Adrenal gland (tissue), 12 donors: Measurements from ENCODE around the gene KRTAP4-5. TPM values are rescaled to one million over a fixed set of nuclear protein-coding genes. Genes with fewer than 3 reads are reported as not detected.
"Not testable (repeated sequence)": the region's sequence is repeated elsewhere in the genome, so short reads cannot be mapped to it uniquely, and the experiment has no call there.

Experiments
- DNase-seq, 7 donors: peaks; one replicate each; pipeline ENCODE4 v3.0.0-alpha.2; 2019 to 2020
- H3K27ac ChIP-seq, 5 donors: fragments of 200-600 bp; sonication (generic) in 4 of 5; 1 replicate in 3 of 5; 2 replicates in 2 of 5; pipeline versions ENCODE4 v1.5.1 to v1.8.0; 2016 to 2020; ENCODE audit warnings: mild to moderate bottlenecking in 1 of 5
- H3K27me3 ChIP-seq: fragments of 200-600 bp; 2 replicates; pipeline ENCODE4 v1.8.0; 2021
- H3K36me3 ChIP-seq, 2 donors: fragments of 200-600 bp; replicated peaks in 1 of 2; 1 replicate in 1 of 2; 2 replicates in 1 of 2; pipeline versions ENCODE4 v1.5.1 to v1.8.0; 2018 to 2022
- H3K4me1 ChIP-seq, 2 donors: fragments of 200-600 bp; replicated peaks in 1 of 2; 1 replicate in 1 of 2; 2 replicates in 1 of 2; pipeline versions ENCODE4 v1.5.1 to v1.8.0; 2018 to 2021
- H3K4me3 ChIP-seq, 4 donors: fragments of 200-600 bp; sonication (generic) in 3 of 4; one replicate each; pipeline ENCODE4 v1.5.1; 2016 to 2018
- H3K9me3 ChIP-seq, 3 donors: fragments of 200-600 bp; sonication (generic) in 1 of 3; replicated peaks in 1 of 3; 1 replicate in 2 of 3; 2 replicates in 1 of 3; pipeline versions ENCODE4 v1.5.1 to v1.8.0; 2016 to 2021
- CTCF ChIP-seq, 6 experiments: fragments of 450-650 bp in 4 of 6; fragments of 200-600 bp in 2 of 6; sonication (generic) in 1 of 6; IDR thresholded peaks; 1 replicate in 5 of 6; 2 replicates in 1 of 6; pipeline versions ENCODE4 v1.5.1 to v1.8.0; 2016 to 2021; ENCODE audit warnings: antibody characterized with exemption in 6 of 6, mild to moderate bottlenecking in 2 of 6, moderate library complexity in 1 of 6
- POLR2A ChIP-seq, 2 donors: fragments of 450-650 bp; IDR thresholded peaks; one replicate each; pipeline ENCODE4 v1.6.1; 2017; ENCODE audit warnings: antibody characterized with exemption in 2 of 2, mild to moderate bottlenecking in 2 of 2, moderate library complexity in 1 of 2
- WGBS, 4 donors: extraction: QIAGEN DNeasy Blood & Tissue Kit in 2 of 4; methylation state at CpG; one replicate each; pipeline versions ENCODE4 v1.1.5 to v1.1.7; 2013 to 2017; 5-methylcytosine and 5-hydroxymethylcytosine counted together
- intact Hi-C, 2 donors: fragments of 100-400 bp; cut with DNase I; formaldehyde crosslinking; loops; one replicate each; pipeline versions ENCODE4 v1.14.1 to v1.15.0; 2022 to 2023
- polyA plus RNA-seq, 3 donors: library from polyadenylated mRNA; stranded (reverse); fragments of 200-250 nt in 2 of 3; fragments of 350-450 nt in 1 of 3; fragmentation: Illumina TruSeq in 1 of 3; extraction: RNeasy Lipid Tissue Mini Kit (QIAGEN cat#74804) in 1 of 3; gene quantifications; one replicate each; pipeline ENCODE4 v1.2.3, GENCODE V29; 2013 to 2014
- total RNA-seq, 9 donors: library from RNA; depleted of rRNA in 4 of 9; stranded (reverse); fragments of >200 nt in 4 of 9; fragments of 120-200 nt in 1 of 9; fragmentation: NEBNext Ultra II Directional in 1 of 9; extraction: Animal tissue kit (Norgen Biotek cat#: 25700) in 1 of 9; gene quantifications; one replicate each; pipeline versions ENCODE4 v1.1.0 to v1.2.4, GENCODE V29; 2013 to 2023
- donor health status: healthy with polysubstance abuse.
- donor health status: Bipolar disorder and iron deficiency.
- donor health status: DM: yes; HTN: yes; CAD: no.
- donor health status: DM: no; HTN: no; CAD: no.
- donor health status: DM: no; HTN: no; CAD: no.
- donor health status: DM: yes; HTN: yes; CAD: no.

Gene KRTAP4-5
- total and polyA plus RNA-seq, 12 donors: not detected

- Histone ChIP-seq H3K4me3 (no peak overlapping the region), H3K36me3 (no peaks in the 10 kb centered on the region), H3K27me3 (peaks cover 3% of the 10 kb centered on the region), H3K4me1 (no peaks in the 10 kb centered on the region), H3K27ac (no peak overlapping the region), H3K9me3 (no peaks in the 10 kb centered on the region)
- TF ChIP-seq POLR2A (IDR thresholded peaks at IDR 0.05) (no peak), CTCF (IDR thresholded peaks at IDR 0.05) (no peak)
- 84 to 90% (median 85%) methylated on average over 4 of the region's 4 CpGs for WGBS, 4 donors
- intact Hi-C loops: no loop called here
- no peak for DNase-seq
These were observed 30.9 kb downstream of the KRTAP4-5 start for GRCh38 chr17:41118721-41119120.

GRCh38 chr17:41117846-41118386 is 31.7 kb downstream of the KRTAP4-5 start, which contains the start of gene KRTAP4-11:
TSS of gene KRTAP4-11 (minus strand) at chr17:41118373. CDS start at chr17:41118315, 58 bp downstream.
- WGBS, 4 donors: 69 to 100% (median 81%) methylated on average over 1 to 10 of the region's 10 CpGs

GRCh38 chr17:41116297-41116696 is 33.3 kb downstream of the KRTAP4-5 start:
- no peak overlapping the region for H3K4me3 ChIP-seq
- intact Hi-C loops: no loop called here
- peaks cover 0 to 5% (median 0%) of the 10 kb centered on the region in 3 donors for H3K9me3 ChIP-seq
- H3K36me3 ChIP-seq: no peaks in the 10 kb centered on the region
- H3K27me3 ChIP-seq: peaks cover 3% of the 10 kb centered on the region
- DNase-seq: no peak
- TF ChIP-seq POLR2A (IDR thresholded peaks at IDR 0.05) (no peak), CTCF (IDR thresholded peaks at IDR 0.05) (no peak)
- H3K4me1 ChIP-seq: no peaks in the 10 kb centered on the region
- WGBS, 4 donors: 51 to 69% (median 57%) methylated on average over 5 of the region's 5 CpGs
- H3K27ac ChIP-seq: no peak overlapping the region

More at GRCh38 chr17:41117846-41118386, 31.7 kb downstream of the KRTAP4-5 start, which contains the start of gene KRTAP4-11:
- DNase-seq, H3K36me3 ChIP-seq, H3K9me3 ChIP-seq, H3K4me3 ChIP-seq, H3K27me3 ChIP-seq, H3K27ac ChIP-seq, H3K4me1 ChIP-seq, intact Hi-C loops: not testable (repeated sequence)

GRCh38 chr17:41111151-41111885 is 38.3 kb downstream of the KRTAP4-5 start:
- no peak for DNase-seq
- intact Hi-C loops: no loop called here
- peaks cover 0 to 5% (median 0%) of the 10 kb centered on the region in 3 donors for H3K9me3 ChIP-seq
- WGBS, 4 donors: 64 to 77% (median 71%) methylated on average over 2 of the region's 2 CpGs
- no peaks in the 10 kb centered on the region for H3K4me1 ChIP-seq
- TF ChIP-seq CTCF (IDR thresholded peaks at IDR 0.05) (no peak), POLR2A (IDR thresholded peaks at IDR 0.05) (no peak)
- H3K27me3 ChIP-seq: no peaks in the 10 kb centered on the region
- H3K27ac ChIP-seq: no peak overlapping the region
- H3K4me3 ChIP-seq: no peak overlapping the region
- H3K36me3 ChIP-seq: no peaks in the 10 kb centered on the region

GRCh38 chr17:41108728-41109386 is 40.8 kb downstream of the KRTAP4-5 start:
- H3K4me1 ChIP-seq, DNase-seq, H3K27ac ChIP-seq, H3K9me3 ChIP-seq, H3K27me3 ChIP-seq, H3K4me3 ChIP-seq, H3K36me3 ChIP-seq, intact Hi-C loops: not testable (repeated sequence)
- 0 to 61% (median 21%) methylated on average over 1 of the region's 1 CpG for WGBS, 4 donors
